ENCODE results near the gene MCL1.

The MCL1 gene

DNA sequence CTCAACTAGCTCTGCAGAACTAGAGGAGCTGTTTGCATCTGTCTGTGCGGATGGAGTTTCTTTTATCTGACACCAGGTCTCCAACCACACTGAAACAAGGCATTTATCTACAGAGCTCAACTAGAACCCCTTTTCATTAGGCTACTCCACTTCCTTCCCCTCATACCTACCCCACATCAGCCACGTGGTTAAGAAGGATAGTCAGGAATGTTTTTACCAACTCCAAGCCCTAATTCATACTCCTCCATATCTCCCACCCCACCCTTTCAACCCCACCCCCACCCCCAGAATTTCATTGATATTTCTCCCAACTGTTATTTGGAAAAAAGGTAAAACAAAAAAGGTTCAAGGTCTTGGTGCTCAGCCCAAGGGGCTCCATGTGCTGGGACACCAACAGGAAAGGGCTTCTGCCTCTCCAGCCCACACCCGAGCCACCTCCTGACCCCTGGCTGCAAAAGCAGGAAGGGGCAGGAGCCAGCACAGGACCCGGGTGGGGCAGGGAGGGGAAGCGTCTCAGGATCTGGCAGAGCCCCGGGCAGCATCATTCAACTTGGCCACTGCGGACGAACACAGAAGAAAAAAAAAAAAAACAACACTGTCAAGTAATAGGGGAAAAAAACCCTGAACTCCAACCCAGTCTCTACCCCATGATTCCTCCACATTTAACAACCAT, 43.0 kb upstream of the MCL1 start:
- no peak for TF ChIP-seq CTCF (conservative IDR thresholded peaks at IDR 0.05; ENCODE audit: low read depth, low read length)
- H3K79me2 ChIP-seq (ENCODE audit: insufficient read depth, low read depth) = peaks cover 18% of the 10 kb centered on the region
- no peak overlapping the region for H2AFZ ChIP-seq (ENCODE audit: low read depth)
- no peak overlapping the region for H3K9ac ChIP-seq
- H3K4me2 ChIP-seq = no peak overlapping the region
- peak overlapping the region; percentile 7; the same call in 1 of the 2 replicates for H3K27ac ChIP-seq
- H3K4me1 ChIP-seq (ENCODE audit: low read depth, poor library complexity, severe bottlenecking) = peaks cover 46% of the 10 kb centered on the region
- no peak overlapping the region for H3K4me3 ChIP-seq (IDR thresholded peaks at IDR 0.05; ENCODE audit: insufficient read depth, low read depth, low read length)
- peaks cover 32% of the 10 kb centered on the region; the same call in 1 of the 2 replicates for H3K36me3 ChIP-seq (ENCODE audit: insufficient read depth)
- H3K27me3 ChIP-seq (ENCODE audit: insufficient read depth, low read depth) = no peaks in the 10 kb centered on the region
- no peaks in the 10 kb centered on the region for H4K20me1 ChIP-seq (ENCODE audit: insufficient read depth)

- peaks cover 39% of the 10 kb centered on the region for H3K4me1 ChIP-seq (ENCODE audit: low read depth, poor library complexity, severe bottlenecking)
- H3K4me2 ChIP-seq = no peak overlapping the region
- peaks cover 11% of the 10 kb centered on the region; the same call in 1 of the 2 replicates for H3K79me2 ChIP-seq (ENCODE audit: insufficient read depth, low read depth)
- no peak overlapping the region for H2AFZ ChIP-seq (ENCODE audit: low read depth)
- no peaks in the 10 kb centered on the region for H4K20me1 ChIP-seq (ENCODE audit: insufficient read depth)
- no peaks in the 10 kb centered on the region for H3K27me3 ChIP-seq (ENCODE audit: insufficient read depth, low read depth)
- no peak overlapping the region for H3K9ac ChIP-seq
- H3K36me3 ChIP-seq (ENCODE audit: insufficient read depth) = peaks cover 26% of the 10 kb centered on the region; the same call in 1 of the 2 replicates
- no peak overlapping the region for H3K4me3 ChIP-seq (IDR thresholded peaks at IDR 0.05; ENCODE audit: insufficient read depth, low read depth, low read length)
- TF ChIP-seq CTCF (conservative IDR thresholded peaks at IDR 0.05; ENCODE audit: low read depth, low read length) = peak; percentile 96
- peak overlapping the region; percentile 7; the same call in 1 of the 2 replicates for H3K27ac ChIP-seq
These were observed 42.3 kb upstream of the MCL1 start for GRCh38 chr1:150621497-150622302.

- Histone ChIP-seq H3K9ac (no peak overlapping the region), H3K36me3 (ENCODE audit: insufficient read depth) (peaks cover 20% of the 10 kb centered on the region; the same call in 1 of the 2 replicates), H3K4me1 (ENCODE audit: low read depth, poor library complexity, severe bottlenecking) (peaks cover 38% of the 10 kb centered on the region), H3K27me3 (ENCODE audit: insufficient read depth, low read depth) (no peaks in the 10 kb centered on the region), H3K27ac (no peak overlapping the region; the same call in 1 of the 2 replicates), H3K4me3 (IDR thresholded peaks at IDR 0.05; ENCODE audit: insufficient read depth, low read depth, low read length) (no peak overlapping the region), H3K79me2 (ENCODE audit: insufficient read depth, low read depth) (peaks cover 5% of the 10 kb centered on the region; the same call in 1 of the 2 replicates), H2AFZ (ENCODE audit: low read depth) (no peak overlapping the region), H4K20me1 (ENCODE audit: insufficient read depth) (no peaks in the 10 kb centered on the region), H3K4me2 (no peak overlapping the region)
- no peak for TF ChIP-seq CTCF (conservative IDR thresholded peaks at IDR 0.05; ENCODE audit: low read depth, low read length)
These were observed 41.5 kb upstream of the MCL1 start for GRCh38 chr1:150620919-150621318.

GRCh38 chr1:150619576-150620509, 40.4 kb upstream of the MCL1 start:
- Histone ChIP-seq H3K4me2 (no peak overlapping the region), H3K36me3 (ENCODE audit: insufficient read depth) (peaks cover 13% of the 10 kb centered on the region; the same call in 1 of the 2 replicates), H2AFZ (ENCODE audit: low read depth) (no peak overlapping the region), H3K27ac (peak overlapping the region; percentile 0; the same call in 1 of the 2 replicates), H3K79me2 (ENCODE audit: insufficient read depth, low read depth) (no peaks in the 10 kb centered on the region), H3K4me3 (IDR thresholded peaks at IDR 0.05; ENCODE audit: insufficient read depth, low read depth, low read length) (no peak overlapping the region), H3K27me3 (ENCODE audit: insufficient read depth, low read depth) (no peaks in the 10 kb centered on the region), H3K4me1 (ENCODE audit: low read depth, poor library complexity, severe bottlenecking) (peaks cover 38% of the 10 kb centered on the region), H3K9ac (no peak overlapping the region), H4K20me1 (ENCODE audit: insufficient read depth) (no peaks in the 10 kb centered on the region)
- TF ChIP-seq CTCF (conservative IDR thresholded peaks at IDR 0.05; ENCODE audit: low read depth, low read length) = peak; percentile 32; the same call in 1 of the 2 replicates

Measured in KMS-11 (cell line).